ENCODE results near the gene TECR. TPM values are rescaled to one million over a fixed set of nuclear protein-coding genes. Genes with fewer than 3 reads are reported as not detected.

Gene TECR

Small RNA genes within 50 kb of the gene (small RNA-seq; reads per million reads assigned to genes)
- gene RN7SL842P (ENCODE audit: insufficient read depth), result not detected
- not detected for gene SNRPGP15 (ENCODE audit: insufficient read depth)
